GM12874 (cell line): ENCODE data around the gene SYCE1.

Source experiments
- TF ChIP-seq, protein P1 (sequence below): IDR thresholded peaks from 2 replicates; pipeline ENCODE4 v1.5.1; 2011; ENCODE audit warnings: low read depth, mild to moderate bottlenecking, control low read depth, low read length, moderate library complexity; ENCODE audit not compliant: insufficient read depth

The SYCE1 gene

DNA sequence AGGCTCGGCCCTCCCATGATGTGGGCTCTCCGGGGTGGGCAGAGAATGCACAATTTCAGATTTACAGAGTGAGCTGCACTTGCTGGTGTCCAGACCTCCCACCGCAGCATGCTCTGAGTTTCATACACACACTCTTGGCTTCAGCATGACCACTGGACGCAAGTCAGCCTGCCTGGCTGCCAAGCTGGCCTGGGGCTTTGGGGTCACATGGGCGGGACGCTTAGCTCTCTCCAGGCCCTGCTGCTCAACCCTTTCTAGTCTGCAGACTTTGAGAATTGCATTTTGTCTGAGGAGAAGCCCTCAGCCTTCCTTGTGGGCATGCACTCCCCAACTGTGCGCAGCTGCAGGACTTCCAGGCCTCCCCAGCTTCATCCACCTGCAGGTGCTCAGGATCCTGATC, 32.5 kb downstream of the SYCE1 start:
- TF ChIP-seq, protein P1, sequence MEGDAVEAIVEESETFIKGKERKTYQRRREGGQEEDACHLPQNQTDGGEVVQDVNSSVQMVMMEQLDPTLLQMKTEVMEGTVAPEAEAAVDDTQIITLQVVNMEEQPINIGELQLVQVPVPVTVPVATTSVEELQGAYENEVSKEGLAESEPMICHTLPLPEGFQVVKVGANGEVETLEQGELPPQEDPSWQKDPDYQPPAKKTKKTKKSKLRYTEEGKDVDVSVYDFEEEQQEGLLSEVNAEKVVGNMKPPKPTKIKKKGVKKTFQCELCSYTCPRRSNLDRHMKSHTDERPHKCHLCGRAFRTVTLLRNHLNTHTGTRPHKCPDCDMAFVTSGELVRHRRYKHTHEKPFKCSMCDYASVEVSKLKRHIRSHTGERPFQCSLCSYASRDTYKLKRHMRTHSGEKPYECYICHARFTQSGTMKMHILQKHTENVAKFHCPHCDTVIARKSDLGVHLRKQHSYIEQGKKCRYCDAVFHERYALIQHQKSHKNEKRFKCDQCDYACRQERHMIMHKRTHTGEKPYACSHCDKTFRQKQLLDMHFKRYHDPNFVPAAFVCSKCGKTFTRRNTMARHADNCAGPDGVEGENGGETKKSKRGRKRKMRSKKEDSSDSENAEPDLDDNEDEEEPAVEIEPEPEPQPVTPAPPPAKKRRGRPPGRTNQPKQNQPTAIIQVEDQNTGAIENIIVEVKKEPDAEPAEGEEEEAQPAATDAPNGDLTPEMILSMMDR = no peak

DNA sequence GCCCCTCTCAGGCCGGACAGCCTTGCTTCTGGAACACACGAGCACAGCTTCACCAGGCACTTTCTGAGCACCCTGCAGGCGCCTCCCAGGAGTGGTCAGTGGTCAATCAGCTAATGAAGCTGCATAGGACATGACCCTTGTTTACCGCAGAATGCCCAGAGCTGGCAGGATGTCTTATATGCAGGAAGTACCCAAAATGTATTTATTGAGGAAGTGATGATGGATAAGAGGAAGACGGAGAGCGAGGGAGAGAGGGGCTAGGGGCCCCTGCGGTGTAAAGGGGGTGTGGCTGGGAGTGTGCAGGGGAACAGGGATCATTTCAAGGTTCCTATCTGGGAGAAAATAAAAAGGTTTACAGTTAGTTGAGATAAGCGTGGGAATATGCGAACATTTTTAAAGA, 34.9 kb downstream of the SYCE1 start:
- TF ChIP-seq, protein P1 = no peak

DNA sequence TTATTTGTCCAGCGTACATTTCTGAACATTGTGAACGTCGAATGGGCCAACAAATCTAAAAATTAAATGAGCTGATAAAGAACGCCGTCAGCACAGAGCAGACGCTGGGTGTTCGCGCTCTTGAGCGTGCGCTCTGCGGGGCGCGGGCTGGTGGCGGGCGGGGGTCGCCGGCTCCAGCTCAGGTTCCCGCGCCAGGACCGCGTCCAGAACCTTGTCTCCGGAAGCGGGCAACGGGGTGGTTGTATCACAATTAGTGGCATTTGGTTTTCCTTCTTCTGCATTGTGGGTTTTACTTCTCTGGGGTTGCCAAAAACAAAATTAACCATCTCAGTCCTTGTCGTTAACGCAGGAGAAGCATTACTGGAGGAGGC, 35.8 kb downstream of the SYCE1 start:
- TF ChIP-seq, protein P1 = no peak

DNA sequence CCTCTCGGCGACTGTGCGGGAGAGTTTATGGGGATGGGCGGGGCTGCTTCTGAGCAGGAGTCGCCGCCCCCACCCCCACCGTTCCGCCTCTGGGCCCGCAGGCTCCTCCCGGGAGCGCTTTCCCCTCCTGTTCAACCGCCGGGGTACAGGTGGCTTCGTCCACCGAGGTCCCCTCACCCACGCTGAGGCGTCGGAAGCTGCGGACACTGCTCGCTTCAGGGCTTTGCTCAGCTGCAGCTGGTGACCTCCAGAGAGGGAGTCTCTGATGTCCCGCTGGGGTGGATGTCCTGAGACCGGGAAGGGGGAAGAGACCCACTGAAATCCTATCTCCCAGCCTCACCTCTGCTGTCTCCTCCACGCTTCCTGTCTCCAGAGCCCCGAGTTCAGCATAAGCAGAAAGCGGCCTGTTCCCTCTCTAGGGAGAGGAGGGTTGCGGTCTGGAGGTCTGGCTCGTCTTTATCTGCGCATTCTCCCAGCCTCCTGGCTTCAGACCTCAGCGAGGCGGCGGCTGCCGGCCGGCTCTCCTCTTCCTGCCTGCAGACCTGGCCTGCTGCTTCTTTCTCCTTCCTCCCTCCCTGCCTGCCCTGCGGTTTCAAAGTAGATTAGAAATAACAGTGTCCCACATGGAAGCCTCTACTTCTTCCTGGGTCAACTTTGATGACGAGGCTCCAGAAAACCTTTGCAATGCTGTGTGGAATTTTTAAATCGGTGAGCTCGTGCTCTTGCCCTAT, 36.4 kb downstream of the SYCE1 start:
- TF ChIP-seq, protein P1 = no peak

DNA sequence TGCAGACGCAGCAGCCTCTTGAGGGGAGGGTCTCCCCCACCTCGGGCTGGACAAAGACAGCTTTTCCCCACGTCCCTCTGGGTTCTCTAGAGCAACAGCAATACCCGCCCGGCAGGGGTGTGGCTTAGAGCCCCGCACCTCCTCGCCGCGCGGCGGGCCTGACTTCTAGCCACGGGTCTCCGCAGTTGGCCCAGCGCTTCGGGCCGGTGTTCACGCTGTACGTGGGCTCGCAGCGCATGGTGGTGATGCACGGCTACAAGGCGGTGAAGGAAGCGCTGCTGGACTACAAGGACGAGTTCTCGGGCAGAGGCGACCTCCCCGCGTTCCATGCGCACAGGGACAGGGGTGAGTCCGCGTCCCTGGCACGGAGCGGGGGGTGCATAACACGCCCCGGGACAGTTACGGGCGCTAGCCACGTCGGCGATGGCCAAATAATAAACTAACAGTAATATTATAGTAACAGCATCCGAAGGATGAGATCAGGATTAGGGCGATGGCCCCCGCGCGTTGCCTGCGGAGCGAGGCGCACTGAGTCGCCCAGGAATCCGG, 37.0 kb downstream of the SYCE1 start:
- TF ChIP-seq, protein P1 = no peak

DNA sequence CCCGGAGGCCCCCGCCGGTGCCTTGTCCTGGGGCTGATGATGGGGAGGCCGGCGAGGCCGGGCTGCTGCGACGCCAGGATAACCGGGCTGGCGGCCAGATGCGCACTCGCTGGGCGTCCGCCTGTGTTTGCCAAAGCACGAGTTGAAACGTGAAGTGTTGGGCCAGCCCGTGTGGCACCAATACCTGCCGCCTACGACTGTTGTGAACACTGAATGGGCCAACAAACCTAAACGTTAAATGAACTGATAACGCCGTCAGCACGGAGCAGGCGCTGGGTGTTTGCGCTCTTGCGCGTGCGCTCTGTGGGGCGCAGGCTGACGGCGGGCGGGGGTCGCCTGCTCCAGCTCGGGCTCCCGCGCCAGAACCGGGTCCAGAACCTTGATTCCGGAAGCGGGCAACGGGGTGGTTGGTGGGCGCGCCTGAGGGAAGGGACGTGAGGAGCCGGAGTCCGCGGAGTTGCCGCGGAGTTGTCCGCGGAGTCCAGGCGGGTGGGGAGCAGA, 37.6 kb downstream of the SYCE1 start:
- TF ChIP-seq, protein P1 = no peak

DNA sequence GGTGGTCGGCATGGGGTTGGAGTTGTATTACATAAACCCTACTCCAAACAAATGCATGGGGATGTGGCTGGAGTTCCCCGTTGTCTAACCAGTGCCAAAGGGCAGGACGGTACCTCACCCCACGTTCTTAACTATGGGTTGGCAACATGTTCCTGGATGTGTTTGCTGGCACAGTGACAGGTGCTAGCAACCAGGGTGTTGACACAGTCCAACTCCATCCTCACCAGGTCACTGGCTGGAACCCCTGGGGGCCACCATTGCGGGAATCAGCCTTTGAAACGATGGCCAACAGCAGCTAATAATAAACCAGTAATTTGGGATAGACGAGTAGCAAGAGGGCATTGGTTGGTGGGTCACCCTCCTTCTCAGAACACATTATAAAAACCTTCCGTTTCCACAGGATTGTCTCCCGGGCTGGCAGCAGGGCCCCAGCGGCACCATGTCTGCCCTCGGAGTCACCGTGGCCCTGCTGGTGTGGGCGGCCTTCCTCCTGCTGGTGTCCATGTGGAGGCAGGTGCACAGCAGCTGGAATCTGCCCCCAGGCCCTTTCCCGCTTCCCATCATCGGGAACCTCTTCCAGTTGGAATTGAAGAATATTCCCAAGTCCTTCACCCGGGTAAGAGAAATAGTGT, 38.3 kb downstream of the SYCE1 start, which contains the start of gene CYP2E1:
Gene CYP2E1, plus strand, starts transcription at position 407 of the 632 bp plus-strand sequence. Its CDS starts 33 bp downstream, at position 440.
- TF ChIP-seq, protein P1 = no peak
